Left lobe of liver (tissue), 2 donors: ENCODE results near the gene ZDHHC14. TPM values are rescaled to one million over a fixed set of nuclear protein-coding genes. Genes with fewer than 3 reads are reported as not detected.

Experiments used
- ATAC-seq: fragments of 200-7000 bp; cut with Tn5 transposase; one replicate; pipeline ENCODE4 v1.9.1; 2020; ENCODE audit warnings: mild to moderate bottlenecking, moderate library complexity
- DNase-seq: peaks from one replicate; pipeline ENCODE4 v3.0.0-alpha.2; 2020; ENCODE audit warnings: low spot score
- total RNA-seq: library from RNA; stranded (reverse); gene quantifications from one replicate; pipeline ENCODE4 v1.2.1, GENCODE V29; 2021
- donor health status: DM: no; HTN: no; CAD: no; lungs with moderate emphysema.
- donor health status: DM: no; HTN: yes; CAD: no.

The ZDHHC14 gene
- total RNA-seq, 1 donor from 2014 or later: 13.7 TPM

DNA sequence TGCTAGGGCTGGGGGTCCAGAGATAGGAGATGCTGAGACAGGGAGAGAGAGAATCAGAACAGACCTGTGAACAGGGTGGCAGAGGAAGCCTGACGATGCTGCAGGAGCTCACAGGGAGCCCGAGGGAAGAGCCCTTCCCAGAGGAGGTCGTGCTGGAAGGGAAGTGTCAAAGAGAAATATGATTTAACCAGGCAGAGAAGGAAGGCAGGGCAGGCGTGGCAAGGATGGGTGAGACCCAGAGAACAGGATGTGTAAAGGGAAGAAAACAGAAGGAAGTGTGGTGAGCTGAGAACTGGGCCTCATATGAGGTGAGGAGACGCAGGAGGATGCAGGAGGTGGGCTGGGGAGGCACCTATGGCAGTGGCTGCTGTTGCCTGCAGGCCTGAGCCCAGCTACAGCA is 105.6 kb downstream of the ZDHHC14 start:
- no peak for DNase-seq

DNA sequence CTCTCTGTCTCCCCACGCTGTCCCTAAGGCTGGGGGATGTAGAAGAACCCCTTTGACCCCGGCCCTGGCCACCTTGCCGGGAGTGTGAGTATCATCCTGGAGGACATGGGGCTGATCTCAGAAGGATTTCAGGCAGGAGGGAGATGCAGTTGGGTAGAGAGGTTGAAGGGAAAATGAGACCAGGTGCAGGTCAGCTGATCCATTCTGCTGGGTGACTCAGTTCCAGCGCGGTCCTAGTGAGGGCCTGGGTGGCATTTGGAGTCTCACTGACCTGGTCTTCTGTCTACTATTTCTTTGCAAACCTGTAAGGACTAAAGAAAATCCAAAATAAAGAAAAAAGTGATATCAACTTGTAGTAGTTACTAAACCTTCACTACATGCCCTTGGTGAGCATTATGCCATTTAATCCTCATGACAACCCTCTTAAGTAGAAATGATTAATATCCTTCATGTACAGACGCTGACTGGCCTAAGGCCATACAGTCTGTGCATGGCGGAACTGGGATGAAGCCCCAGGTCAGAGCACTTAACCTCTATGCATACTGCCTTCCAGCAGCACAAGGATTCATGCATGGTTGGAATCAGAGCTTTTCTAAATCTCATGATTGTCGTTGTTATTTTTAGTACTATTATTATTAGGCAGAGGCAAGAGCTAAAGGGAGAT is 106.3 kb downstream of the ZDHHC14 start:
- DNase-seq: no peak
- ATAC-seq: no peak

More for the DNA sequence above, 105.6 kb downstream of the ZDHHC14 start:
- no peak for ATAC-seq

DNA sequence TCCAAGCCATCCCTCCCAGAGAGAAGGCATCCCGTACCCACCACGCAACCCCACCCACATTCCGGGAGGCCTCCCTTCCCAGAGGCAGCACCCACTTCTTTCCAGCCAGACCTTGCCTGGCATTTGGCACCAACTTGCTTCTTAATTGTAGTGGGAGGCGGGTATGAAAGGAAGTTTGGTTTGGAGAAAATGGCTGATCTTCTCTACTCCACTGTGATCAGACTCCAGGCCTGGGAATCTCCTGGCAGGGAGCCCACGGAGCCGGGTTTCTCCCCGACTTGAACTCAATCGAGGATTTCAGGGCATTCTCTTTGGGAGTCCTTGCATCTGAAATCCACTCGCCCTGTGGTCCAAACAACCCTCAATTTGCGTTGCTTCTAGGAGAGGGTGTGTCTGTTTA is 107.1 kb downstream of the ZDHHC14 start:
- ATAC-seq: no peak
- no peak for DNase-seq

DNA sequence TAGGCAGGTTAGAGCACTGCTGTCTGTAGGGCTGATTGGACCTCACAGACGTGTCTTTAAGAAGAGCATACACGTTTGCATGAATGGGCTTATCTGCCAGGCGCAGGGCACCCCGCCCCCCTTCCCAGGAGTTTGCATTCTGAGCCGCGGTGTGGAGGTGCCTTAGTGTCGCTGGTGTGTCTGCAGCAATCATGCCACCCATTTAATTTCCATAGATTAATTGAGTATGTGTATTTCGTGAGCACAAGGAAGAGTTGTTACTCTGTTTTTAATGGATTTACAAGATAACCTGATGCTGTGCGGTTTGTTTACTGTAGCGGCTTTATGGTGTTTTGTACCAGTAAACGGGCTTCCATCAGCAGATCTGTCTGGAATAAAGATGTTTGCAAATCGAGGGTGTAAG is 107.7 kb downstream of the ZDHHC14 start:
- ATAC-seq (no peak), DNase-seq (no peak)

DNA sequence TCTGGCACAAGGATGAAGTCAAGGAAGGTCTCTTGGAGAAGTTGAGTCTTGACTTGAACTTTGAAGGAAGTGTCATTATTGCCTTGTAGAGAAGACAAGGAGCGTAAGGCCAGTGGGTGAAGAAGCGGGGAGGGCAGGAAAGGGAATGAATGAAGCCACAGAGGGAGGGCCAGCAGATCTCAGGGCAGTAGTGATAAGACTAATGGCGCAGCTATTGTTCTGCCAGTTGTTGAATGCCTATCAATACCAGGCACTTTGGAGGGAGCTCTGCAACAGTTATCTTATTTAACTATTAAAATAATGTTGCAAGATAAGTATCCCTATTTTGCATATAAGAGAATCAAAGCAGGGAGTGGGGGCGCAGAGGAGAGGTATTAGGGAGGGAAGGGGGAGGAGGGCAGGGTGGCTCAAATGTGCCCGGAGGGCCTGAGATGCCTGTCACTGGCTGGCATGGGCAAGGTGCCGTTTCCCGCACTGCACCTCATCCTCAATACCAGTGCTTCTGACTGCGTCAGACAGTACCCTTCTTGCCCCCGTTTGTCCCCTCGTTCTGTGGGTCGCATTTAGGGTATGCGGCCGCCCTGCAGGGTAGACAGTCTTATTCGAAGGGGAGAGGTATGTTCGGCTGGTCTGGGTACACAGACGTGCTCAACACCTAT is 109.8 kb downstream of the ZDHHC14 start:
- ATAC-seq (no peak), DNase-seq (no peak)

DNA sequence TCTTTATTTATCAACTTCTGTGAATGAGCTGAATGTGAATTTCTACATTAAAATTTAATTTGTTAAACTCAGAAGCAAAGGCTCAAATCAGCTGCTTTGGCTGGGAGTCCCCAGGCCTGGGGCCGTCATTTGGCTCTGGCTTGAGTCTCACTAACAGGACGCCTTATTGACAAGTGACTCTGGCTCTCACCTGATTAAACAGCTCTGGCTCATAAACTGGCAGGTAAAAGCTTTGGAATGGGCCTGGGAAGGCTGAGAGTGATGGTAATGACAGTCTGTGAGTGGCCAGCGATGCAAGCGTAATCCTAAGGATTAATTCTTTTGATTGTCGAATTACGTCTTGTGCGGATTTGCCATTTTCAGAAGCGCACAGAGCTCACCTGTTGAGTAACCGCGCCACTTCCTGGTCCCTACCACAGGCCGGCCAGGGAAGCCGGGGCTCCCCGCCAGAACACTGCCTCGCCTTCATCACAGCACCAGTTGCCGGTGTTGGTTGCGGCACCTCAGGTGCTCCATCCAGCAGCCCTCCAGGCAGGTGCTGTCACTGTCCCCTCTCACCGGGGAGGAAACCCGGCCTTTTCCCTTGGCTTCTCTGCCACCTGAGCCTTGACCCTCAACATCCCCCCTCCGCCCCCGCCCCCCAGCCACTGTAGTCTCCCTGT is 110.7 kb downstream of the ZDHHC14 start:
- DNase-seq (no peak), ATAC-seq (no peak)

DNA sequence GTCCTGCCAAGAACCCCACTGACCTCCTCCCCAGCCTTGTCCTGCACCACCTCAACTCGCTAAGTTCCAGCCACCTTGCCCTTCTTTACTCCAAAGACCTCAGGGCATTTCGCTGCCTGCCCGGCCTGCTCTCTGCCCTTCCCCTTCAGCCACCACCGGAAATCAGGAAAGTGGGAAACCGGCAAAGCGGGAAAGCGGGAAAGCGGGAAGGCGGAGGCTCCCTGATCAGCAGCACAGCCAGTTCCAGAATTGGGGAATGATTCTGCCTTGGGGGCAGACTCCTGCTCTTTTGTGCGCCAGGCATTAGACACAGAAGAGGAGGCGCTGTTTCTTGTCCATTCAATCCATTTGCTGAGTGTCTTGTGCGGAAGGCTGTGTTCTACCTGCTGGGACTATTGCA is 111.3 kb downstream of the ZDHHC14 start:
- ATAC-seq (no peak), DNase-seq (no peak)

DNA sequence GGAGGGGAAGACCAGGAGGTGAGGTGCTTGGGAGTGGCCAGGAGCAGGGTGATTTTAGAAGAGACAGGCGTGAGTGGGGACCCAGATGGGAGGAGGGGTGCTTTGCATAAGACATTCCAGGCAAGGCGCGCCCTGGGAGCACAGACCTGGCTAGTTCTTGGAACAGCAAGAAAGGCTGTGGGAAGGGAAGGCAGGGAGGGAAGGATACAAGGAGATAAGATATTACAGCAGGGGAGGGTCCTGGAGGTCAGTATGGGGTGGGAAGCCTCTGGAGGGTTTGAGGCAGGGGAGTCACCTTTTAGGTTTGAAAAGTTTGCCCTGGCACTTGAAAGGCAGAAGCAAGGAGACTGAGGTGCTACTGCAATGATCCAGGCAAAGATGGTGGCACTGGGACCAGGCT is 111.8 kb downstream of the ZDHHC14 start:
- no peak for ATAC-seq
- no peak for DNase-seq

DNA sequence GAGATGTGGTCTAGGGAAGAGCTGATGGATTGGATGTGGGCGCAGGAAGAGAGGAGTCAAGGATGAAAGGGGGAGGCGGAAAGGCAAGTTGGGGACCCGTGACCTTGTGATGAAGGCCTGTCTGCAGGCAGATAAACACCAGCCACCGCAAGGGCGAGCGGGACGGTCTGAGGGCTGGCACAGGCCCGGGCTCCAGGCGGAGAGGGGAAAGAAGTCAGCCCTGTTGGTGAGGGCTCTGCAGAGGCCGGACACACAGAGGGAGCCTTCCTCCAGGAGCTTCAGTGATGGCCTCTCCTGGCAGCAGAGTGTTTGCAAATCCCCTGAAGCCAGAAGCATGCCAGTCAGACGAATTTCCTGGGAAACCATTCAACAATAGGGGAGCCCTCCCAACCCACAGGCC is 112.2 kb downstream of the ZDHHC14 start:
- ATAC-seq: peak; percentile 8
- DNase-seq: no peak

DNA sequence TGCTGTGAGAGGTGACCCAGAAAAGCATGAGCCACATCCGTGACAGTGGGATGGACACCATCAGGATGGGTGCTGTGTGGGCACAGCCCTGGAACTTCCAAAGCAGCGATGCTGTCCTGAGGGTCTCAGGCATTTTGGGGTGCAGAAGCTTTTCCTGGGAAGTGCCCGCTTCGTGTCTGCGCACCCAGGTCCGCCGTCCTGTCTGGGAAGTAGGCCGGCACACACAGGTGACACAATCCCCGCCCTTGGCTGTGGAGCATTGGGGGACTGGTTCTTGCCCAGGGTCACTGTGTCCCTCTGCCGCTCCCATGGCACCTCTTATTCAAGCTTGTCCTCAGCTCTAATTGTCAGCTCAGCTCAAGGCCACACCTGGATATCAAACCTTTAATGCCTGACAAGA is 112.6 kb downstream of the ZDHHC14 start:
- no peak for ATAC-seq

DNA sequence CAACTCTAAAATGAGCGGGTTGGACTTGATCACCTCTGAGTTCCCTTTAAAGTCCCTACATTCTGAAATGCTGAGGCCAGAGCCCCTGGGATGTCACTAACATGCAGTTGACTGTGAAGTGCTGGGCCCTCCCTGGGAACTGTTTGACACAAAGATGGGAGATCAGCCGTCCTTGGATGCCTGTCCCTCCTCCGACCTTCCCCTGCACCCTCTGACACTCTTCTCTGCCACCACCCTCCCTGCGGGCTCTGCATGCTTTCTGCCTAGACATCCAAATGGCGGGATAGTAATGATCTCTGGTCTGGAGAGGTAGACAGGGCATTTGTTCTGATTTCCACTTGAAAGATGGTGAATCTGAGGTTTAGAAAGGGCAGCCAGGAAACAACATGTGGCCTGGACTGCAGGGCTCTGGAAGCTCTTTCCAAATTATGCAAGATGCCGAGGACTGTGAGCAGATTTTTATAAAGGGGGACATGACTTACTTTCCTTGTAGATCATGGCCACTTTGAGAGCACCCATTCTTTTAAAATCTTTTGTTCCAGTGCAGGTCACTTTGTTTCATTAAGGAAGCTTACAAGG is 113.2 kb downstream of the ZDHHC14 start:
- peak; percentile 69 for ATAC-seq
- no peak for DNase-seq

More for the DNA sequence above, 112.6 kb downstream of the ZDHHC14 start:
- no peak for DNase-seq

DNA sequence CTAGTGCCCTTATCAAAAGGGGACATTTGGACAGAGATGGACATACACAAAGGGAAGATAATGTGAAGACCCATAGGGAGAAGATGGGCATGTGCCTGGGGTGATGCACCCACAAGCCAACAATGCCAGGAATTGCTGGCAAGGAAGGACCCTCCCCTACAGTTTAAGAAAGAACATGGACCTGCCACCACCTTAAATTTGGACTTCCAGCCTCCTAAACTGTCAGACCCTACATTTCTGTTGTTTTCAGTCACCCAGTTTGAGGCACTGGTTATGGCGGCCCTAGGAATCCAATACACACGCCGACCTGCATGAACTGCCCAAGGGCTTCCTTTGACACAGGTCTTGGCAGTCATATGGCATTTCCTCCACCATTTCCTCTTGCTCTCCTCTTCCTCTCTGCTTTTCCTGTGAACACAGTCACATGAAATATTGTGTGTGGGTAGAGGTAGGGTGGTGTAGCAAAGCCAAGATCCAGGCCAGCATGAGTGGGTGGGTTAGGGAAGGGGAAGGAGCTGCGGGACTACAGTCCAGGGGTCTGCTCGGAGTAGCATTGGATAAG is 115.6 kb downstream of the ZDHHC14 start:
- DNase-seq (no peak), ATAC-seq (no peak)

DNA sequence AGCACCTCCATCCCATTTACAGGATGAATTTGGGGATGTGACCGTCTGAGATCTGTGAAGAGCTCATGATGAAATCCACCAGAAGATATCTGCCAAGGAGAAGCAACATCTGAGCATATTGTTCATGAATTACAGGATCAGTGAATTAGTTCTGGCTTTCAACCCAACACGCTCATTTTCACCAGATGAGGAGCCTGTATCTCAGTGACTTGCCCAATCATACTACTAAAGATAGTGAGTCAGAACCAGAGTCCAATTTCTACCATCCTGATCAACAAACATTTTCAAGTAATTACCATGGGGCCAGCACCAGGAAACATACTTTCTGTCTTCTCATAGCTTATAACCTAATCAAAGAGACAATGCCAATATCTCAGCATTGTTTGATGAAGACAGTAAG is 116.6 kb downstream of the ZDHHC14 start:
- no peak for ATAC-seq

DNA sequence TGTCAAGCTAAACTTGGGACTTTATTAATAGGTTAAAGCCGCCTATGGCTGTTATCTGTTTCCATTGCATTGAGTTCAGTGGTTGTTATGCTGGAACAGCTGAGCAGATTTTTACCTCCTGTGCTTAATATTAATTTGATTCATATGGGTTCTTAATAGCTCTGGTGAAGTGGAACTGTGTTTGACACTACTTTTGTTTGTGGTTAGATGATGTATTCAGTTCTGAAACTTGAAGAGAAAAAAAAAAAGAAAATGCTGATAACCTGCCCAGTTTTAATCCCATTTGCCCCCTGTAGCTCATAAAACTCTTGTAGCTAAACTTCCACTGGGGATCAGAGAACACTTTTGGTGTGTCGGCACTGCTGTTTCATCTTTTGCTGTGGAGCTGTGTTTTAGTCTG is 117.8 kb downstream of the ZDHHC14 start:
- DNase-seq: no peak
- no peak for ATAC-seq

More for the DNA sequence above, 116.6 kb downstream of the ZDHHC14 start:
- DNase-seq: no peak

DNA sequence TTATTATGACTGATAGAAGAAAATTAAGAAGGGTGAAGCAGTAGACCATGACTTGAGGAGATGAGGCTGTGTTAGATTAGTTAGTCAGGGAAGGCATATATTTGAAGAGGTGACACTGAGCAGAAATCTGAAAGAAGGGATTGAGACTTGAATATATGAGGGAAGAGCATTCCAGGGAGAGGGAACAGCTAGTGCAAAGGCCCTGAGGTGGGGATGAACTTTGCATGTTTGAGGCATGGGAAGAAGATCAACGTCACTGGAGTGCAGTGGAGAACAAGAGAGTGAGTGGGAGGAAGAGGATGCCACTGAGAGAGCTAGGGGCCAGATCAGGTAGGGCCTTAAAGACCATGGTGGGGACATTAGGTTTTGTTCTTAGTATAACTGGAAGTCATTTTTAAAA is 119.0 kb downstream of the ZDHHC14 start:
- DNase-seq: no peak

DNA sequence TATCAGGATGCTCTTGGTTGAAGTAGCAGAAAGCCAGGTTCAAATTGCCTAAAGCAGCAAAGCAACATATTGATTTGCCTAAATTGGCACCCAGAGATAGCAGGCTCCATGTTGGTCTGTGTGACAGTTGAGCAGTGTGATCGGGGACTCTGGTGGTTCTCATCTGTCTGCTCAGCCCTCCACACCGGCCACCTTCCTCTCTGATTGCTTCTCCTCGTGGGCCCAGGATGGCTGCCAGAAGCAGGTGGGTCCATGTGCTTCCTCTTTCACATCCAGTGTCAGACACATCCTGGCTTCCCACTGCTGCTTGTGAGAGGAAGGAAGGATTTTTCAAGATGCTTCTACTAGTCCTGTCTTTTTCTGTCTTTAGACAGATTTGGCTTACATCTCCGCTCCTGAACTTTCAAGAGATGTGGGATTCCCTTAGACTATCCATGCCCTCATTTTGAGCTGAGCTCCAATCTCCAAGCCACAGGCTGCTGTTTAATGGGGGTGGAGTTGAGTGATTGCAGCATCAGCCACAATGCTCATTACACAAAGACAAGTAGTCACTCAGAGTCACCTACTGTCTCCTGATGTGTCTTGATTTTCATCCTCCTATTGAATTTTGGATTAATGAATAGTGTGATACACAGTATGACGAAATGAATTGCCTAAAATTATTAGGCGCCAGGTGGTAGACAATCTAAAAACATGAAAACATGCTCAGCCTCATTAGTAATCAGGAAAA is 122.2 kb downstream of the ZDHHC14 start:
- ATAC-seq: no peak
- DNase-seq: no peak

More for the DNA sequence above, 119.0 kb downstream of the ZDHHC14 start:
- ATAC-seq: no peak

DNA sequence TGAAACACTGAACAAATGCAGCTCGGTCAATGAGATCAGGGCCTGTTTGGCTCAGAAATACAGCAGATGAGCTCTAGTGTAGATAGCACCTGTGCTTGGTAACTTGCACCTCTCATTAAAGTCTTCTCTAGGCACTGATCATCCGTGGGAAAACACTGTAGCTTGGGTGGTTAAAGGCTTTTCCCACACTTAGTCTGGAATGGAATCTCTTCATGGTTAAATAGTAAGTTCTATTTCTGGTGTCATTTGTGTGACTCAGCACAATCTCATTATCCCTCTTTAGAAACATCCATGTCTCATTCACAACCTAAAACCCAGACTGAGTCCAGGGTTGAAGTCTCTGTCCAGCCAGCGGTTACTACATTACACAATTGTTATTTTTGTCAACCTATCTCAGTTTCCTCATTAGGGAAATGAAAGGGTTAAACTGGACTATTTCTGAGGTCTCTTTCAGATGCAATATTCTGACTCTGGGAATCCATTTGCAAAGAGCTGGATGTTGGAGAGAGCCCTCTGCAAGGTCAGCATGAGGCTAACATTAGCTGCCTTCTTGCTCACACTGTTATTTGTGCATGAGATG is 125.0 kb downstream of the ZDHHC14 start:
- no peak for ATAC-seq
- no peak for DNase-seq

DNA sequence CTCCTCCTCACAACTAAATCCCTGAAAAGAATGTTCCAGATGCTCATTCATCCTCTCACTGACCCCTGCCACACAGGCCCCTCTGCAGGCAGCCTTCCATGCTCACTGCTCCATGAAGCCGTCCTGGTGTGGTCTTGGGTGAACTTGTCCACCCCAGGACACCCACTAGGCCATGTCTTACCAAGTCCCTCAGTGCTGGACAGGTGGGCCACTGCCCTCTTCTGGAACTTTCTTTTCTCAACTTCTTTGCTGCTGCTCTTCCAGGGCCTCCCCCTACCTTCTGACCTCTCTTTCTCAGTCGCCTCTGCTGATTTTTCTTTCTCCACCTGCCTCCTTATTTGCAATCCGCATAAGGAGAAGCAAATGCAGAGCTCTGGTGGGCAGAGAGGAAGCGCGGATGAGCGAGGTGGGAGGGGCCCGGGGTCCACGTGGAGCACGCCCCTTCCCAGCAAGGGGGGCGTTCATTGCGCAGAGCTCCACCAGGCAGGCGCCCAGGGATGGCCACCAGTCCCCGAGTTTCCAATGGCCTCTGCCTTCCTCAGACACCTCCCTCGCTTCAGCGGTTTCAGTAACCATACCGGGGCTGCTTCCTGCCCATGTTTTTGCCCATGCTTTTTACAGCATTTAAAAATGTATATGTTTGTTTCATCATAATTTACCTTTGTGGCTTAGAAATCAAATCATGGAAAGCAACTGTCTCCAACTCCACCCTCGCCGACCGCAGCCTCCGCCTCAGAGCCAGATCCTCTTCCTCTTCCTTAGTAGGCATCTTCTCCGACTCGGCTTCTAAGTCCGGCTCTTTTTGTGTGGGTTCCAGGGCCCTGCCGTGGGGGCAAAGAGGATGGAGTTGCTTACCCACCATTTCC is 129.6 kb downstream of the ZDHHC14 start:
- no peak for ATAC-seq
- no peak for DNase-seq

DNA sequence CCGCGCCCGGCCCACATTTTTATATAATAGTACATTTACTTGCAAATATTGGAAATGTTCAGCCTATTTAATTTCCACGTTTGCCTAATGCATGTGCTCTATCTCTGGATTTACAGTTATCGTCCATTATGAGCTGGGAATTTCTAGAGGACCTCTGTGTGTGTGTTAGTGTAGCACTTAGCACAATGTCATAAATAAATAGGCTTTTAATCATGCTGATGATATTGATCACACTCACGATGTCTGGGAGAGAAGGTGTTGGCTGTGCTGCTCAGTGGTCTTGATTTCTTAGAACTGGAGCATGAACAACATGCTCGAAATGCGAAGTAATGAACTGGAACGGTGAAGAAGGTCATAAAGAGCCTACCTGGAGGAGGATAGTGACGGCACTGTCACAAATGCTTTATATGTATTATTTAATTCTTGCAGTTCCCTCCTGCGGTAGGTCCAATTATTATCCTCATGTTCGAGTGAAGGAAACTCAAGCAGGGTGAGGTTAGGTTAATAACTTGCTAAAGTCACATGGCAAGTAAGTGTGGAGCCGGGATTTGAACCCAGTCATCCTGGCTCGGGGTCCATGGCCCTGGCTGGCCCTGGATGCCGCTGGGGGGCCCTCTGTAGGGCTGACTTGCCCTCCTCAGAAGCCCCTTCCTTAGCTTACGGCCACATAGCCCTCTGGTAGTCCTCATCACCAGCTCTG is 130.8 kb downstream of the ZDHHC14 start:
- DNase-seq: no peak
- ATAC-seq: no peak
